Mucosa of gallbladder (tissue), 1 donor: ENCODE results near the gene PIP4K2A. TPM values are rescaled to one million over a fixed set of nuclear protein-coding genes. Genes with fewer than 3 reads are reported as not detected.
"Not testable (repeated sequence)": the region's sequence is repeated elsewhere in the genome, so short reads cannot be mapped to it uniquely, and the experiment has no call there.

Experiments used
- DNase-seq: peaks from one replicate; pipeline ENCODE4 v3.0.0-alpha.2; 2020; ENCODE audit warnings: low spot score
- total RNA-seq: library from RNA; stranded (reverse); gene quantifications from one replicate; pipeline ENCODE4 v1.2.1, GENCODE V29; 2021
- donor health status: DM: no; HTN: no; CAD: no.

PIP4K2A gene
- 55.2 TPM for total RNA-seq

DNA sequence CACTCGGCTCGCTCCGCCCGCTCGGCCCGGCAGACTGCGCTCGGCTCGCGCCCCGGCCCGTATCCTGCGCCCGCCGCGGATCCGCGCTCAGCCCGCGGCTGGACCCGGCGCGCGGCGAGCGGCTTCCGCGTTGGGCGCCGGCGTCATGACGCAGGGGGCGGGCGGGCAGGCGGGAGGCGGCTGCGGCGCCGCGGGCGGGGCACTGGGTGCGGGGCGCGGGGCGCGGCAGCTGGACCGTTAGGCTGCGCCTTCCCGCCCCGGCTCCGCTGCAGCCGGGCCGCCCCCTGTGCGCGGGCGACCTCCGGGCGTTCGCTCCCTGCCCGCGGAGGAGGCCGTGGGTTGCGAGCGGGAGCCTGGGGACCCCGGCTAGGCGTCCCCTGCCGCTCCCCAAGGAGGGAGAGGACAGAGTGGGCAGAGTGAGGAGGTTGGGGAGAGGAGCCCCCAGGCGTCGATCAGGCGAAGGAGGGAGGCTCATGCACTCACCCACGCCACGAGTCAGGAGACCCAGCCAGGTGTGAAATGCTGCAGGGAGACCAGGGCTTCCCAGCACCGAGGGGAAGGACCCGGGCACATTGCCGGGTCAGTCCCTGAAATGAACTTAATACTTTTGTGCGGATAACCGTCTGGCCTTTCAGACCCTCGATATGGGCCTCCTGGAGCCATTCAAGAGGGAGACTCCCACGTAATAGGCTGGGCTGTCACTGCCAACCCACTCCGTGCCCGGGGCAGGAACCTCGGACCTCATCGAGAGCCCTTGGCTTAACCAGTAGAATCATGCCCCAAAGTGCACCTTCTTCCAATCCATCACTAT is at the start of gene PIP4K2A:
Gene PIP4K2A (minus strand): TSS at position 100 of the 811 bp plus-strand sequence. CDS start 252 bp downstream, outside the sequence.
- DNase-seq, result peak; percentile 70

DNA sequence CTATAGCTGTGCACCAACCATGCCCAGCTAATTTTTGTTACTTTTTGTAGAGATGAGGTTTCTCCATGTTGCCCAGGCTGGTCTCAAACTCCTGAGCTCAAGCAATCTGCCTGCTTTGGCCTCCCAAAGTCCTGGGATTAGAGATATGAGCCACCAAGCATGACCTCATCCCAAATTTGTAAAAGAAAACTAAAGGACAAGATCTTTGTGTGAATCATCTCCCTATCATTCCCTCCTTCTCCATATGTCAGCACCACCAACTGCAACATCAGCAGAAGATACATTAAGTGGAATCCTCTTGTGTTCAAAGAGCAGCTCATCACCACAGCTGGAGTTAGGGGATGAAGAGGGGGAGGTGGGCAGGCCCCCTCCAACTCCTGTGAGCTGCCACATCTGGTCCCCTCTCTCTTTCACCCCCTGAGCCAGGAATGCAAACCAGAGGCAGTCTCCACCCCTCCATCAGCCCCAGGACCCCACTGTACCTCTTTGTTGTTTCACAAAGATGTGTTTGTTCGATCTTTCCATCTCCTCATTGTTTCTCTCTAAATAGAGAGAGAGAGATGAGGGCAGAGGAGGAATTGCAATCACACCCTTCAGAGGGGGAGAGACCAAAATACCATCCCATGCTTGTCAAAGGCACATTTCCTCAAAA is 47.3 kb upstream of the PIP4K2A start:
- DNase-seq, result no peak

DNA sequence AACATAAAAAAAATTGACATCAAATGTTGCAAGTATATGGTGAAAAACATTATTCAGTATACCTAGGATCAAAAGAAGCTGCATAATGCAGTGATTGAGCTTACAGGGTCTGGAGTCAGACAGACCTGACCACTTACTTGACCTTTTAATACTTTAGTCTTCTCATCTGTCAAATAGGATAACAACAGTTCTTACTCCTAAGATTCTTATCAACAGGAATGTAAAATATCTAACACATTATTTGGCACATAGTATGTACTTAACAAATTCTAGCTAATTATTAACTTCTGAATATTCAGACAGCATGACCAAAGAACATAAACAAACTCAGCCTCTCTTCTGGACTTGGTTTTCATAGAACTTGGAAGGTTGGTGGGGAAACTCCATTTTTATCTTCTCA is 45.6 kb upstream of the PIP4K2A start:
- DNase-seq, result no peak

DNA sequence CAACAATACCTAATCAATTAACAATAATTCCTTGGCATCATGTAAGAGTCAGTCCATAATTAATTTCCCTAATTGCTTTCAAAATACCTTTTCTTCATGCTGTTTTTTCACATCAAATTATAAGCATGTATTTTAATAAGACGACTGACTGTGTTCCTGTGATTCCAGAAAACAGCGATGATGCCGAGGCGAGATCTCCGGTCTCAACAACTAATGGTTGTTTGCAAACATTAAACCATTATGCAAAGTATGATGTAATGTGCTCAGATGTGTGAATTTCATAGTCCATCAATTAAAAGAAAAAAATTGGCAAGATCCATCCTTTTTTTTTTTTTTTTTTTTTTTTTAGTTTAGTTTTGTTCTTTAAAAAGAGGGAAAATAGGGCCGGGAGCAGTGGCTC is 44.5 kb upstream of the PIP4K2A start:
- no peak for DNase-seq

DNA sequence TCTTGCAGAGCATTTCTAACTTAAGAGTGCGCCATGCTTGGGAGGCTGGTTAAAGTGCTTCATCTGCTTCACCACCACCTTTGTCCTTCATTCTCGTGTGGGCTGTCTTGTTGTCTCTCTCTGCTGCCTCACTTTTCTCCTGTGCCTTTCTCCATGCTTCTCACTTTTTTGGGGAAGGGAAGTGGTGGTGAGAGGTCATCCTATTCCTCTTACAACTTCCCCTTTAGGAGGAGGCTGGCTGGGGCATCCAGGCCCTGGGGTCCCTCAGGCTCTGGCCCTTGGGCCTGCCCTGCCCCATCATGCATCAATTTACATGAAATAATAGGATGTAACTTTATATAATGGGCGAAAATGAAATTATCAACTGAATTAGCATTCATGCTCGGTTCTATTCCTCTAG is 39.9 kb upstream of the PIP4K2A start:
- DNase-seq, result no peak

DNA sequence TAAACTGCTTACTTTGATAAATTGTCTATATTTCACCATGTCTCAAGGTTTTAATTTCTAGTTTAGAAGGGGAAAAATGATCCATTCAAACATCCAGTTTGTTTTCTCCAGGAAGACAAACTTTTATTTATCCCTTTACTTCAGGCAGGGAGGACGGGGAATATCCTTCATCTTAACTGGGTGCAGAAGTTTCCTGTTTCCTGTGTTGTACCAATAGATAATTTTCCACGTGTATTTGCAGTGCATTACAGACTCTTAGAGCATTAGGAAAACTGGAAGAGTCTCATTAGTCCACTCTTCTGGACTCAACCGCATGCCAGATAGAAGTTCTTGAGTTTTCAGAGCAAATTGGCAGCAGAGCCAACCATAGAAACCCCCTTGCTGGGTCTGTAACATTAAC is 39.4 kb upstream of the PIP4K2A start:
- no peak for DNase-seq

DNA sequence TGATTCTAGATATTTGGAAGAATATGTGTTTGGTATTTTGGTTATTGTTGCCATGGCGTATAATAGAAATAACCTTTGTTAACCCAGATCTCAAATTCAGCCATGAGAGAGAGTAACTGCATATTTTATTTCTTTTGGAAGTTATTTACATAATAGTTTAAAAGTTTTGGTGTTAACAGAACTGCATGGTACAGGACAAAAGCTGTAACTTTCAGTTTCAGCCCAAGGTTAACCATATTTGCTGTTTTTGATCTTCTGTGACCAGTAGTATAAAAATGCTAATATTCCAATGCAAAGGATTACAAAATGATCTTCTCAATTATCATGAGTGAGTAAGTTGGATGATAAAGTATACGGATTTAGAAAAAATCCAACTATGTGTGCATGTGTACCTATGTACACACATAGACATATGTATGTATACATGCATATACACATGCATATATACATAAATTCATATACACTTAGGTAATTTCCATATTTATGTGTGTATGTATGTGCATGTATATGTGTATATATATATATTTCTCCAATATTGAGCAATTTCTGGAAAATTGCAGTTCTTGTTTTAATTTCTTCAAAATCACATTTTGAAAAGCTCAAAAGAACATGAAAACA is 38.0 kb upstream of the PIP4K2A start:
- no peak for DNase-seq

DNA sequence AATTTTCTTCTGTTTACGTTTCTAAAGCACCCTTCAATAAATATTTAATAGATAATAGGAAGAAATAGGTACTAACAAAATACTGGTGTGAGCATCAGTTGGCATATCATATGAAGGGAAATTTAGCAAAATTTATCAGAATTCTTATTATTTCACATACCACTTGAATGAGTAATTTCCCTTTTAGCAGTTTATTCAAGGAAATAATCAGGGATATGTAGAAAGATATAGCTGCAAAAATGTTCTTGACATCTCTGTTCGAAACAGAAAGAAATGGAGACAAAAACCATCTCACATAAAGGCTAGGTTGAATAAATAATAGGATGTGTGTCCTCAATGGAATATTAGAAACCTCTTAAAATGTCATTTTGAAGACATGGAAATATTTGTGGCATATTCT is 35.8 kb upstream of the PIP4K2A start:
- no peak for DNase-seq

DNA sequence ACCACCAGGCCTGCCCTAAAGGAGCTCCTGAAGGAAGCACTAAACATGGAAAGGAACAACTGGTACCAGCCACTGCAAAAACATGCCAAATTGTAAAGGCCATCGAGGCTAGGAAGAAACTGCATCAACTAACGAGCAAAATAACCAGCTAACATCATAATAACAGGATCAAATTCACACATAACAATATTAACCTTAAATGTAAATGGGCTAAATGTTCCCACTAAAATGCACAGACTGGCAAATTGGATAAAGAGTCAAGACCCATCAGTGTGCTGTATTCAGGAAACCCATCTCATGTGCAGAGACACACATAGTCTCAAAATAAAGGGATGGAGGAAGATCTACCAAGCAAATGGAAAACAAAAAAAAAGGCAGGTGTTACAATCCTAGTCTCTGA is 30.5 kb upstream of the PIP4K2A start:
- DNase-seq, result not testable (repeated sequence)

DNA sequence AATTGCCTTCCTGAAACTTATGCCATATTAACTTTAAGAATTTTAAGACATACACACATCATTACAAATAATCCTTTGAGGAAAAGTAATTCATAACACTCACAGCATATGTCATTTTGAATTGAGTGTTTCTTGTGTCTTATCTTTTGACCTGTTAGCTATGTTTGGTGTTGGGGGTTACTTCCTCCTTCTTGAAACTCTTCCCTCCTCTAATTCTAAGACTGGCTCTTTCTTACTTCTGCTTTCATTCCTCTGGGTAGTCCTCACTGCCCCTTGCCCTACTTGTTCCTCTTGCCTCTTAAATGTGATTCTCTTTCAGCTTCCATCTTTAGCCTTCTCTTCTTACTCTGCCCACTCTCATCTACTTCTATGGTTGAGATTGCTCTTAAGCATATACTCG is 28.3 kb upstream of the PIP4K2A start:
- DNase-seq, result no peak

DNA sequence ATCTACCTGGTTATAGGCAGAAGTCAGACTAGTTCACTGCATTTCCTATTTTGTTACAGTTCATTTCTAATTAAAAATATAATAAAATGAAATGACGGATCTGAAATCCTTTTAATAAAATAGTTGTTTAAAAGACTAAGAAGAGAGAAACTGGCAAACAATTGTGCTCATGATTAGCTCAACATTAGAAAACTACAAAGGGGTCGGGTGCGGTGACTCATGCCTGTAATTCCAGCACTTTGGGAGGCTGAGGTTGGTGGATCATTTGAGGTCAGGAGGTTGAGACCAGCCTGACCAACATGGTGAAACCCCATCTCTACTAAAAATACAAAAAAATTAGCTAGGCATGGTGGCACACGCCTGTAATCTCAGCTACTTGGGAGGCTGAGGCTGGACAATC is 27.3 kb upstream of the PIP4K2A start:
- not testable (repeated sequence) for DNase-seq

DNA sequence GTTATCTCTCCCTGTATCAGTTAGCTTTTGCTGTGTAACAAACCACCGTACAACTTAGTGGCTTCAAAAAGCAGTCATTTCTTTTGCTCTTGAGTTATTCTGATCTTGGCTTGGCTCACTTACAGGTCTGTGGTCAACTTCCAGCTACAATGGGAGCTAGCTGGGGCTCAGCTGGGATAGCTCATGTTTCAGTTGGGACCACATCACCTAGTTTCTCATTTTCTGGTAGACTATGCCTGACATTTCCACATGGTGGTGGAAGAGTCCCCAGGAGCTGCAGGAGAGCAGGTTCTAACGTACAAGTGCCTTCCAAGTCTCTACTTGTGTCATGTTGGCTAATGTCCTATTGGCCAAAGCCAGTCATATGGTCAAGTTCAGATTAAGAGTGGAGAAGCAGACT is 25.8 kb upstream of the PIP4K2A start:
- DNase-seq, result no peak

DNA sequence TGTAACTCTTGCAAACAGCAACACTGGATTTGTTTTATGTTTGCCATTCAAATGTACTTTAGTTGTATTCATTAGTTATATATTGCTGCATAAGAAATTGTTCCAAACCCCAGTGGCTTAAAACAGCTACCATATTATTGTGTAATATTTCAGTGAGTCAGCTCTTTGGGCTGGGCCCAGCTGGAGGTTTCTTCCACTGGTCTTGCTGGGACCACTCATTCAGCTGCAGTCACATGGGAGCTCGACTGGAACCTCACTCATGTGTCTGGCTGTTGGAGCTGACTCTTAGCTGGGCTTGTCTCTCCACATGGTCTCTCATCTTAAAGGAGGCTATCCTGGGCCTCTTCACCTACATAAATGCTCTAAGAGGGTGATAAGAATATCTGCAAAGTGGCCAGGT is 23.2 kb upstream of the PIP4K2A start:
- no peak for DNase-seq

DNA sequence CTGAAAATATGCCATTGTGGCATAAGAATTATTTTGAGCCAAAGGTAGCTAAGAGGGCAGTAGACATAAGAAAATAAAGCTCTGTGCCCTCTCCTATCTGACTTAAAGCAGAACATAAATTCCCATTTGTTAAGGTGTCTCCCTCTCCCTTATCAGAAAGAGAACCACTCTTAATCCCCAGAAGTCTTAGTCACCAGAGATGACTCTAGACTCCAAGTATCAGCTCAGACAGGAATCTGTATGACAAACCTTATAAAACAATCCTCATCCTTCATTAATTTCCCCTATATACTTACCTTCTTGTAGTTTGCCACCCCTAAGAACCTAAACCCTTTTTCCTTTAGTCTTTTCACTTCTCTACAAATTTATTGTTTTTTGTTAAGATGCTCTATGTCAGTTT is 21.8 kb upstream of the PIP4K2A start:
- no peak for DNase-seq

DNA sequence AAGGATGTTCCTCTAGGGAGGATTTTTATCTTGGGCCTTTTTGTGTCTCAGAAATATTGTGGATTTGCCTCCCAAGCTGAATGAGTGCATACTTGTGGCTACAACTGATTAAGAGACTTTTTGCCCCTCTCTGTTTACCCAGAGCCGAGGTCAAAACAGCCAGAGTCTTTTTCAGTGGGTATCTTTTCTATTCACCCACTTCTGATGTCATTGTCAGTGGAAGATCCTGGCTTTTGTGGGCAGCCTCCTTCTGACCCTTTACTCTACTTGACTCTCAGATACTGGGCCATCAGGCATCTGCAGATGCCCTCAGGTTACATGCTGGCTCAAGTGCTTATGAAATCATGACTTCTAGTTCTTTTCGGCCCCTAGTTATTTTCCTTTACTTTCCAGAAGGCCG is 19.6 kb upstream of the PIP4K2A start:
- no peak for DNase-seq

DNA sequence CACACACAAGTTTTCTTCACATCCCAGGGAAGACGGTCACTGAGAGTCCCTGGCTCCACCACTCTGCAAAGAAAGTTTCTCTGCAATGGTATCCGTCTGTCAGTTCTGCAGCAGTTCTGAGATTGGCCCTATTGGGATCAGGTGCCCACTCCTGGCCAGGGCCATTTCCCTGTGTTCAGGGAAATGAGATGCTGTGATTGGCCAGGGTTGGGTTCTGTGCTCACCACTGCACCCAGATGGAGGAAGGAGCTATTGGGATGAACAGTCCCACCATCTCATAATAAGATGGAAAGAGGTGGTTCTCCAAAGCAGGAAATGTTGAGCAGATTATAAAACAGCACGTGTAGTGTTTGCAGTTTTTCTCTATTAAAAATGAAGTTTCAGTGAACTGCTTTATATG is 13.3 kb upstream of the PIP4K2A start:
- no peak for DNase-seq

DNA sequence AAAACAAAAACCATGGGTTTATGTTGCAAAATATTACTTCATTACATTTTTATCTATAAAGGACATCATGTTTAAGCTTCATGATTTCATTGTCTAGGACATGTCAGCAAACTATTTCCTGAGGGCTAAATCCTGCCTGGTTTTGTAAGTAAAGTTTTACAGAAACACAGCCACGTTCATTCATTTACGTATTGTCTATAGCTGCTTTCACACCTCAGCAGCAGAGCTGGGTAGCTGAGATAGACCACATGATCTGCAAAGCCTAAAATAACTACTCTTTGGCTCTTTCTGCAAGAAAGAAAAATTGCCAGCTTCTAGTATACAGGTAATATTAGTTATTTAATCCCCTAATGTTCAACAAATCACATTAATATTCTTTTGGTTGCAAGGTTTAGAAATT is 12.7 kb upstream of the PIP4K2A start:
- no peak for DNase-seq

DNA sequence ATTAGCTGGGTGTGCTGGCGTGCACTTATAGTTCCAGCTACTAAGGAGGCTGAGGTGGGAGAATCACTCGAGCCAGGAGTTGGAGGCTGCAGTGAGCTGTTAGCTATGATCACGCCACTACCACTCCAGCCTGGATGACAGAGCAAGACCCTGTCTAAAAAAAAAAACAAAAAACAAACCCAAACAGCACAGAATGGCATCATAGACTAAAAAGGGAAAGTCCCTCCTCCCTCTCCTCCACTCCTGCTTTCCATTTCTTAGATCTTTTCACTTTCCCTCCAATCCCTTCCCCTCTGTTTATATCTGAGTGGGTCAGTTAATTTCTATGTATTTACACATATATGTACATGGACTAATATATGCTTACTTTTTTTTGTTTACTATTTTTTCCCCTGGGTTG is 10.4 kb upstream of the PIP4K2A start:
- DNase-seq, result no peak

DNA sequence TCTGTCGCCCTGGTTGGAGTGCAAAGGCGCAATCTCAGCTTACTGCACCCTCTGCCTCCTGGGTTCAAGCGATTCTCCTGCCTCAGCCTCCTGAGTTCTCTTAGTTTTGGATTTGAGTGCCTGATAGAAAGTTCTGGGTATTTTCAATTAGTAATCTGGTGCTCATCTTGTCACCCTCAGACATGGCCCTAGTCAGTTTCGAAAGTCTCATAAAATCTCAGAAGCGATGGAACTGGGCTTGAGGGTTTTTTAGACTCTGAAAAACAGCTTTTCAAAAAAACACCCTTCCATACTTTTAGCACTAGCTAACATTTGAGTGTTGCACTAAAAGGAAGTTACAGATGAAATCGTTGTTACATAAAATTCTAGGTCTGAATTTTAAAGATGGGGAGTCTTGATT is 9.4 kb upstream of the PIP4K2A start:
- DNase-seq, result no peak

DNA sequence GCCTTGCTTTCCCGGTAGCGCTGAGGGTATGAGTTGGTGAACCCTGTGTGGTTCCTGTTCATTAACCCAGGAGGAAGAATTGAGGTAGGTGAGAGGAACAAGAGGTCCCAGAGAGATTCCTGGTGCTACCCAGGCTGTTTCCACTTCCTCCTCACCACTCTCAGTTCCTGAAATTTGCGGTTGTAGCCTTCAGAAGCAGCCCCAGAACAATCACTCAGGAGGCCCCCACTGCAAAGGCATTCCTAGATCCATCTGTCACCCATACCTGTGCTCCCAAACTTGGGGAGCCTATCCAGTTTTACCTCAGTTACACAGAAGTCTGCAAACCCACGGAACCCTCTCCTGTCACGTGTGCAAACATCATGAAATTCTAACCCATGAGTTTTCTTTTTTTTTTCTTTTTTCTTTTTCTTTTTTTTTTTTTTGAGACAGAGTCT is 9.0 kb upstream of the PIP4K2A start:
- DNase-seq, result no peak

DNA sequence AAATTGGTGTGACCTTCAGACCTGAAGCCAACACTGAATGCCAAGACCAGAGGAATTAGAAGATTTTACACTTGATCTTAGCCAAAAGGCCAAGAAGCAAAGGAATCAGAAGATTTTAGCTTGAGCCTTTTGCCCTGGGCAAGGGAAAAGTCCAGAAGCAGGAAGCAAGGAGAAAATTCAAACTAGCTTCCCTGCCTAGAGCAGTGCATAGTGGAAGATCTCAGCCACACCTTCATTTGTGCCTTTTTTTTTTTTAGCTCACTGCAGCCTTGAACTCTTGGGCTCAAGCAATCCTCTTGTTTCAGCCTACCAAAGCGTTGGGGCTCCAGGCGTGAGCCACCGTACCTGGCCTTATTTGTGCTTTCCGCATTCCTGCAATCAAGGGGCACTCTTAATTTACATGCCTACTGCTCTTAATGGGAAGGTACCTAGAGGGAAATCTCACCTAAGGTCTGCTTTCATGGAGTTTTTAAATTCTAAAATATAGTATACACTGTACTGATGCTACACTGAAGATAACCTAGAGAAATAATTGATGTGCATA is 8.3 kb upstream of the PIP4K2A start:
- no peak for DNase-seq

DNA sequence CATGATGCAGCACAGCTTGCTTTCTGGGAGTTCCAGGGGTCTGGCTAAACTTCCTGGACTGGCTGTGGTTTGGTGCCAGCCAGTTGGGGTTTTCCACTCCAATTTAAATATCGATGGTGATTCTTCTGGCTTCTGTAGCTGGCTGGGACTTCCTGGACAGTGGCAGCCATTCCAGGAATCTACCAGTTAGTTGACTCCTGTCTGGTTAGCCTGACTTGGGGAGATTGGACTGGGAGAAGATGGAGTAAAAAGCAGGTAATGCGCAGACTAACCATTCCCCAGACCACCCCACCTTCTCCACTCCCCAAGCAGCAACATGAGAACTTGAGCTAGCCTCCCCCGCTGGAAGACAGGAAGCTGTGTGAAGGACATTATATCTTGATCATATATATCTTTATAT is 6.3 kb upstream of the PIP4K2A start:
- no peak for DNase-seq
